ENCODE results near the gene GUCA2A. TPM values are rescaled to one million over a fixed set of nuclear protein-coding genes. Genes with fewer than 3 reads are reported as not detected.
A peak's percentile ranks its signal among the peaks of the same experiment; 100 is the strongest.

The GUCA2A gene
- total and polyA plus RNA-seq, 8 donors: 0.55 to 3.4 (median 1.1) TPM; not detected in 1

DNA sequence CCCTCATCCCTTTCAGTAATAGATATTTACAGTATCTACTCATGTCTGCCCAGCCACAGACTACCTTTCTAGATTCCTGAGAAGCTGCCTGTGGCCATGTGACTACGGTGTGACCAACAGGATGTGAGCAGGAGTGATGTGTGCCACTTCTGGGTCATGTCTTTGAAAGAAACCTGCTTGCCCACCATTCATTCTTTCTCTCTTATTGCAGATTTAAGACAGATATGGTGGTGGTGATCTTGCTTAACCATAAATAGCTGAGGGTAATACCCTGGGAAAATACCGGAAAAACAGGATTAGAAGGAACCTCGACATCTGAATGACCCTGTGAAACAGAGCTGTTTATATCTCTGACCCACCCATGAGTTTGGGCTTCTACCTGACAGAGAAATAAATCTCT, 41.6 kb upstream of the GUCA2A start:
- Histone ChIP-seq H3K36me3 (no peaks in the 10 kb centered on the region), H3K4me1 (peaks cover 0 to 3% (median 0%) of the 10 kb centered on the region in 3 donors), H3K27ac (no peak overlapping the region), H3K27me3 (no peaks in the 10 kb centered on the region), H3K9me3 (no peaks in the 10 kb centered on the region), H3K4me3 (no peak overlapping the region)
- intact Hi-C loops (cut with DNase I): no loop called here
- ATAC-seq (peak in 2 of 4 donors; percentile 44 to 53), DNase-seq (no peak), FAIRE-seq (no peak)
- TF ChIP-seq, protein P1, sequence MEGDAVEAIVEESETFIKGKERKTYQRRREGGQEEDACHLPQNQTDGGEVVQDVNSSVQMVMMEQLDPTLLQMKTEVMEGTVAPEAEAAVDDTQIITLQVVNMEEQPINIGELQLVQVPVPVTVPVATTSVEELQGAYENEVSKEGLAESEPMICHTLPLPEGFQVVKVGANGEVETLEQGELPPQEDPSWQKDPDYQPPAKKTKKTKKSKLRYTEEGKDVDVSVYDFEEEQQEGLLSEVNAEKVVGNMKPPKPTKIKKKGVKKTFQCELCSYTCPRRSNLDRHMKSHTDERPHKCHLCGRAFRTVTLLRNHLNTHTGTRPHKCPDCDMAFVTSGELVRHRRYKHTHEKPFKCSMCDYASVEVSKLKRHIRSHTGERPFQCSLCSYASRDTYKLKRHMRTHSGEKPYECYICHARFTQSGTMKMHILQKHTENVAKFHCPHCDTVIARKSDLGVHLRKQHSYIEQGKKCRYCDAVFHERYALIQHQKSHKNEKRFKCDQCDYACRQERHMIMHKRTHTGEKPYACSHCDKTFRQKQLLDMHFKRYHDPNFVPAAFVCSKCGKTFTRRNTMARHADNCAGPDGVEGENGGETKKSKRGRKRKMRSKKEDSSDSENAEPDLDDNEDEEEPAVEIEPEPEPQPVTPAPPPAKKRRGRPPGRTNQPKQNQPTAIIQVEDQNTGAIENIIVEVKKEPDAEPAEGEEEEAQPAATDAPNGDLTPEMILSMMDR (IDR thresholded peaks at IDR 0.05): no peak
- WGBS, 2 donors: 68 to 73% methylated on average over 3 of the region's 3 CpGs

DNA sequence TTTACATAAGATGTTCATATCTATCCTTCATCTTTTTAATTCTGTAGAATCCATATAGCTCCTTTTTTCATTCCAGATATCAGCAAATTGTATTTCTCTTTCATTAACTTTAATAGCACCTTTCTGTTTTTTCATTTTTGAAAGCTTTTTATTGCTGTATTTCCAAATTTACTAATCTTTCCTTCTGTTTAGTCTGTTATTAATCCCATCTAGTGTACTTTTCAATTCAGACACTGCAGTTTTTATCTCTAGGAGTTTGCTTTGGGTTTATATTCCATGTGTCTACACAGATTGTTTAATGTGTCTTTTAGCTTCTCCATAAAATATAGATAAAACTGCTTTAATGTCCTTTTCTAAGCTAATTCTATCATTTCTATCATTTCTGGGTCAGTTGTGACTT, 37.4 kb upstream of the GUCA2A start:
- Histone ChIP-seq H3K4me3 (no peak overlapping the region), H3K9me3 (no peaks in the 10 kb centered on the region), H3K4me1 (peaks cover 0 to 3% (median 0%) of the 10 kb centered on the region in 3 donors), H3K27me3 (no peaks in the 10 kb centered on the region), H3K36me3 (peaks cover 0 to 6% (median 5%) of the 10 kb centered on the region in 3 donors), H3K27ac (no peak overlapping the region)
- intact Hi-C loops (cut with DNase I): no loop called here
- TF ChIP-seq, protein P1 (IDR thresholded peaks at IDR 0.05): no peak
- DNase-seq (no peak), ATAC-seq (no peak), FAIRE-seq (no peak)

DNA sequence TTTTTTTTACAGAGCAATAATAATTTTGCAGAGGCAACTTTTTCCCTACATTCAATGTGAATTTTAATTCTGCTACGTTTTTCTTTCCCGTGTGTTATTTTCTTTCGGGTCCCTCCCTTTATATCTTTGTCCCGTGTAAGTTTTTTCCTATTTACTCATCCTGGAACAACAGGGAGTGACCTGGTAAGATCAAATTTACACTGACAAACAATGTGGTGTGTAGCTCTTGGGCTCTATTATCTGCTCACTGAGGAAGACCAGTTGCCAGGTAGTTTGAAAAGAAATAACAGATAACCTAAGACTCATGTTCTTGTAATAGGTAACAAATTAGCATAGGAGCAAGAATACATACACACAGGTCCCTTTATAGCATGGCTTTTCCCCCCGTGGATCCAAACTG, 33.7 kb upstream of the GUCA2A start:
- no peaks in the 10 kb centered on the region for H3K4me1 ChIP-seq
- peaks cover 0 to 15% (median 6%) of the 10 kb centered on the region in 3 donors for H3K36me3 ChIP-seq
- no peak for DNase-seq
- FAIRE-seq: no peak
- TF ChIP-seq, protein P1 (IDR thresholded peaks at IDR 0.05): no peak
- no peak overlapping the region for H3K27ac ChIP-seq
- intact Hi-C loops (cut with DNase I): no loop called here
- ATAC-seq: no peak
- H3K9me3 ChIP-seq: no peaks in the 10 kb centered on the region
- 80 to 89% methylated on average over 5 of the region's 5 CpGs for WGBS, 2 donors
- no peaks in the 10 kb centered on the region for H3K27me3 ChIP-seq
- no peak overlapping the region for H3K4me3 ChIP-seq

DNA sequence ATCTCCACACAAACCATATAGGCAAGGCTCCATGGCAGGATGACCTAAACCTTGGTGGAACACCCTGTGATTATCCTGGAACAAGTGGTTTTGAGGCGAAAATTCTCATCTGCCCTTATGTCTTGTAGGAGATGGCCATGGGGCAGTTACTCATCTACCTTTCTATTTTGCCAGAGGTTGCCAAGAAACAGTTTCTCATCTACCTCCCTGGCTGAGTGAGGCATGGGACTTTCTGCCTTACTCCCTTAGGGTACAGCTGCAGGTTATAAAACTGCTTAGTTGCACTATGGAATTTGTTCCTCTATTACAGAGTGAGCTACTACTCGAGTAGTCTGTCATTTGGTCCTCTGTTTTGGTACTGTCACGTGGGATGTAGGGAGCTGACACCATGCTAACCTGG, 31.3 kb upstream of the GUCA2A start:
- Histone ChIP-seq H3K4me3 (no peak overlapping the region), H3K4me1 (no peaks in the 10 kb centered on the region), H3K9me3 (no peaks in the 10 kb centered on the region), H3K27ac (no peak overlapping the region), H3K27me3 (no peaks in the 10 kb centered on the region), H3K36me3 (peaks cover 0 to 15% (median 6%) of the 10 kb centered on the region in 3 donors)
- FAIRE-seq: no peak
- WGBS, 2 donors: 96 to 99% methylated on average over 3 of the region's 3 CpGs
- DNase-seq: no peak
- ATAC-seq: no peak
- intact Hi-C loops (cut with DNase I): no loop called here
- TF ChIP-seq, protein P1 (IDR thresholded peaks at IDR 0.05): no peak

- TF ChIP-seq, protein P1 (IDR thresholded peaks at IDR 0.05): no peak
- WGBS, 2 donors: 84% methylated on average over 4 of the region's 4 CpGs
- Histone ChIP-seq H3K4me3 (no peak overlapping the region), H3K36me3 (peaks cover 0 to 22% (median 0%) of the 10 kb centered on the region in 3 donors), H3K4me1 (no peaks in the 10 kb centered on the region), H3K9me3 (no peaks in the 10 kb centered on the region), H3K27ac (no peak overlapping the region), H3K27me3 (no peaks in the 10 kb centered on the region)
- intact Hi-C loops (cut with DNase I): no loop called here
- FAIRE-seq (no peak), DNase-seq (no peak), ATAC-seq (no peak)
Measured at GRCh38 chr1:42192106-42192505, 27.6 kb upstream of the GUCA2A start.
